ENCODE results near the gene PLXNC1. TPM values are rescaled to one million over a fixed set of nuclear protein-coding genes. Genes with fewer than 3 reads are reported as not detected.

The PLXNC1 gene
- 10 to 100 TPM in 1 of 5 donors, 1 to 10 TPM in 3, under 1 TPM in 1; 0.89 to 16.5 (median 6.2) TPM for total RNA-seq
- 1 to 10 TPM in 1 of 3 donors, under 1 TPM in 2; 0.40 to 1.2 (median 0.46) TPM for polyA plus RNA-seq
- long read RNA-seq, donor 1, result 0 reads
- long read RNA-seq, donor 2, result 0 reads
- long read RNA-seq, donor 3, result 0 reads
- long read RNA-seq, donor 4, result 0 reads
- long read RNA-seq, donor 5, result 0 reads
- long read RNA-seq, donor 6, result 0 reads
- long read RNA-seq, donor 7, full-length matches to known transcripts, result 1 of 1 reads
- long read RNA-seq, donor 7, partial matches to known transcripts, result 0 of 1 reads
- long read RNA-seq, donor 7, other reads (novel, unspliced or antisense), result 0 of 1 reads
- long read RNA-seq, donor 8, result 0 reads
- long read RNA-seq, donor 9, result 0 reads
- long read RNA-seq, donor 10, result 0 reads

GRCh38 chr12:94147991-94148738 lies at the start of gene PLXNC1:
TSS of gene PLXNC1 (plus strand) at chr12:94148577. CDS start at chr12:94148972, 395 bp downstream.
- intact Hi-C loops (cut with DNase I; ENCODE audit: low total_unique reads), result loop anchor here (10.0 kb wide), 1 partner anchor 287 kb away; no protein-coding TSS in a partner anchor
- H3K36me3 ChIP-seq, result no peaks in the 10 kb centered on the region

GRCh38 chr12:94099191-94099590 lies 49.2 kb upstream of the PLXNC1 start:
- H3K4me1 ChIP-seq, result peaks cover 5 to 26% (median 19%) of the 10 kb centered on the region in 4 donors
- no peaks in the 10 kb centered on the region for H3K36me3 ChIP-seq

More at GRCh38 chr12:94147991-94148738, at the start of gene PLXNC1:
- H3K4me1 ChIP-seq, result peaks cover 23 to 57% (median 40%) of the 10 kb centered on the region in 4 donors
- no peaks in the 10 kb centered on the region for H3K9me3 ChIP-seq
- H3K27me3 ChIP-seq, result peaks cover 9 to 72% (median 49%) of the 10 kb centered on the region in 3 donors
- H3K4me3 ChIP-seq, result peak within 1 kb of the TSS; percentile 53 to 74 (median 60)
- peak within 1 kb of the TSS; percentile 41 to 78 (median 69) for H3K27ac ChIP-seq
- peak; percentile 51 to 85 for DNase-seq
- TF ChIP-seq CTCF (IDR thresholded peaks at IDR 0.05) (no peak), POLR2A (IDR thresholded peaks at IDR 0.05) (no peak), POLR2AphosphoS5 (IDR thresholded peaks at IDR 0.05) (peak in 1 of 3 donors; percentile 8), EP300 (IDR thresholded peaks at IDR 0.05) (no peak)
- 0 to 2% (median 1%) methylated on average over 20 to 74 of the region's 75 CpGs for WGBS, 5 donors

GRCh38 chr12:94099632-94100031 lies 48.7 kb upstream of the PLXNC1 start:
- 54 to 68% (median 60%) methylated on average over 10 of the region's 10 CpGs for WGBS, 5 donors
- peak in 1 of 2 donors; percentile 20 for DNase-seq
- no peak overlapping the region for H3K4me3 ChIP-seq
- peaks cover 5 to 26% (median 19%) of the 10 kb centered on the region in 4 donors for H3K4me1 ChIP-seq
- no peaks in the 10 kb centered on the region for H3K36me3 ChIP-seq
- TF ChIP-seq POLR2A (IDR thresholded peaks at IDR 0.05) (no peak), EP300 (IDR thresholded peaks at IDR 0.05) (no peak), CTCF (IDR thresholded peaks at IDR 0.05) (no peak), POLR2AphosphoS5 (IDR thresholded peaks at IDR 0.05) (no peak)
- H3K9me3 ChIP-seq, result no peaks in the 10 kb centered on the region
- H3K27ac ChIP-seq, result no peak overlapping the region
- intact Hi-C loops (cut with DNase I; ENCODE audit: low total_unique reads), result loop anchor here (5.0 kb wide), 2 partner anchors 532 to 597 kb away; no protein-coding TSS in a partner anchor
- H3K27me3 ChIP-seq, result peaks cover 0 to 15% (median 5%) of the 10 kb centered on the region in 3 donors

More at GRCh38 chr12:94099191-94099590, 49.2 kb upstream of the PLXNC1 start:
- H3K9me3 ChIP-seq, result no peaks in the 10 kb centered on the region
- intact Hi-C loops (cut with DNase I; ENCODE audit: low total_unique reads), result no loop called here
- no peak for DNase-seq
- H3K27ac ChIP-seq, result no peak overlapping the region
- TF ChIP-seq POLR2AphosphoS5 (IDR thresholded peaks at IDR 0.05) (no peak), EP300 (IDR thresholded peaks at IDR 0.05) (no peak), POLR2A (IDR thresholded peaks at IDR 0.05) (no peak), CTCF (IDR thresholded peaks at IDR 0.05) (no peak)
- WGBS, 5 donors, result 74 to 91% (median 86%) methylated on average over 3 of the region's 3 CpGs
- no peak overlapping the region for H3K4me3 ChIP-seq
- H3K27me3 ChIP-seq, result peaks cover 0 to 11% (median under 1%) of the 10 kb centered on the region in 3 donors

GRCh38 chr12:94100211-94100627 lies 48.2 kb upstream of the PLXNC1 start:
- TF ChIP-seq CTCF (IDR thresholded peaks at IDR 0.05), result no peak
- no peak for TF ChIP-seq POLR2AphosphoS5 (IDR thresholded peaks at IDR 0.05)
- TF ChIP-seq EP300 (IDR thresholded peaks at IDR 0.05), result no peak
- TF ChIP-seq POLR2A (IDR thresholded peaks at IDR 0.05), result no peak
- intact Hi-C loops (cut with DNase I; ENCODE audit: low total_unique reads), result loop anchor here (5.0 kb wide), 2 partner anchors 533 to 598 kb away; no protein-coding TSS in a partner anchor
- H3K36me3 ChIP-seq, result no peaks in the 10 kb centered on the region
- H3K4me3 ChIP-seq, result no peak overlapping the region
- peaks cover 5 to 26% (median 19%) of the 10 kb centered on the region in 4 donors for H3K4me1 ChIP-seq
- H3K27me3 ChIP-seq, result peaks cover 0 to 21% (median 7%) of the 10 kb centered on the region in 3 donors
- H3K27ac ChIP-seq, result no peak overlapping the region
- DNase-seq, result peak in 1 of 2 donors; percentile 23
- 43 to 61% (median 57%) methylated on average over 6 of the region's 6 CpGs for WGBS, 5 donors
- no peaks in the 10 kb centered on the region for H3K9me3 ChIP-seq
